LNCAP (cell line): ENCODE data around the gene ARID1B.

Source experiments
- CTCF ChIP-seq: fragments of 450-650 bp; IDR thresholded peaks from 2 replicates; pipeline ENCODE4 v1.5.1; 2017; ENCODE audit warnings: mild to moderate bottlenecking

Gene ARID1B

GRCh38 chr6:157203312-157203744, 426.1 kb downstream of the ARID1B start:
- no peak for TF ChIP-seq CTCF

- no peak for TF ChIP-seq CTCF
These were observed 426.6 kb downstream of the ARID1B start for GRCh38 chr6:157203764-157204163.

GRCh38 chr6:157205473-157206358, 428.5 kb downstream of the ARID1B start:
- no peak for TF ChIP-seq CTCF

- no peak for TF ChIP-seq CTCF
These were observed 429.2 kb downstream of the ARID1B start for GRCh38 chr6:157206359-157206815.

GRCh38 chr6:157207521-157208076, 430.4 kb downstream of the ARID1B start:
- no peak for TF ChIP-seq CTCF

- no peak for TF ChIP-seq CTCF
These were observed 432.8 kb downstream of the ARID1B start for GRCh38 chr6:157209865-157210530.

GRCh38 chr6:157210954-157211353, 433.8 kb downstream of the ARID1B start:
- no peak for TF ChIP-seq CTCF
